Right atrium auricular region (tissue), 2 donors: ENCODE results near the gene SRSF2. TPM values are rescaled to one million over a fixed set of nuclear protein-coding genes. Genes with fewer than 3 reads are reported as not detected.
"Not testable (repeated sequence)": the region's sequence is repeated elsewhere in the genome, so short reads cannot be mapped to it uniquely, and the experiment has no call there.

Source experiments
- DNase-seq: peaks from one replicate; pipeline ENCODE4 v3.0.0-alpha.2; 2019; ENCODE audit warnings: low spot score
- H3K27ac ChIP-seq, 2 donors: fragments of 200-600 bp; sonication (generic); 1 replicate in 1 of 2; 2 replicates in 1 of 2; pipeline ENCODE4 v1.5.1; 2016 to 2019
- H3K27me3 ChIP-seq, 2 donors: fragments of 200-600 bp; sonication (generic); one replicate each; pipeline versions ENCODE4 v1.5.1 to v1.6.0; 2017 to 2019
- H3K36me3 ChIP-seq: fragments of 200-600 bp; sonication (generic); one replicate; pipeline ENCODE4 v1.5.1; 2016
- H3K4me1 ChIP-seq, 2 donors: fragments of 200-600 bp; sonication (generic); one replicate each; pipeline versions ENCODE4 v1.5.1 to v1.6.0; 2017 to 2019
- H3K4me3 ChIP-seq, 2 donors: fragments of 200-600 bp; sonication (generic); 1 replicate in 1 of 2; 2 replicates in 1 of 2; pipeline ENCODE4 v1.5.1; 2017 to 2019; ENCODE audit warnings: mild to moderate bottlenecking in 1 of 2, moderate library complexity in 1 of 2
- H3K9me3 ChIP-seq, 2 donors: fragments of 200-600 bp; sonication (generic); one replicate each; pipeline ENCODE4 v1.5.1; 2019
- total RNA-seq, 2 donors: library from RNA; depleted of rRNA; stranded (reverse); fragments of >200 nt; gene quantifications; one replicate each; pipeline ENCODE4 v1.1.0, GENCODE V29; 2016
- TF ChIP-seq, protein P1 (sequence below), 2 donors: fragments of 200-600 bp; sonication (generic); IDR thresholded peaks; one replicate each; pipeline ENCODE4 v1.5.1; 2019; ENCODE audit warnings: antibody characterized with exemption in 2 of 2

Gene SRSF2
- total RNA-seq, 2 donors from 2014 or later: 78.3 to 135 TPM

- no peak for DNase-seq
- Histone ChIP-seq H3K36me3 (peaks cover 56% of the 10 kb centered on the region), H3K4me3 (no peak overlapping the region), H3K27ac (peak overlapping the region in 1 of 2 donors; percentile 21), H3K9me3 (no peaks in the 10 kb centered on the region), H3K4me1 (peaks cover 0 to 46% of the 10 kb centered on the region in 2 donors), H3K27me3 (no peaks in the 10 kb centered on the region)
- TF ChIP-seq, protein P1, sequence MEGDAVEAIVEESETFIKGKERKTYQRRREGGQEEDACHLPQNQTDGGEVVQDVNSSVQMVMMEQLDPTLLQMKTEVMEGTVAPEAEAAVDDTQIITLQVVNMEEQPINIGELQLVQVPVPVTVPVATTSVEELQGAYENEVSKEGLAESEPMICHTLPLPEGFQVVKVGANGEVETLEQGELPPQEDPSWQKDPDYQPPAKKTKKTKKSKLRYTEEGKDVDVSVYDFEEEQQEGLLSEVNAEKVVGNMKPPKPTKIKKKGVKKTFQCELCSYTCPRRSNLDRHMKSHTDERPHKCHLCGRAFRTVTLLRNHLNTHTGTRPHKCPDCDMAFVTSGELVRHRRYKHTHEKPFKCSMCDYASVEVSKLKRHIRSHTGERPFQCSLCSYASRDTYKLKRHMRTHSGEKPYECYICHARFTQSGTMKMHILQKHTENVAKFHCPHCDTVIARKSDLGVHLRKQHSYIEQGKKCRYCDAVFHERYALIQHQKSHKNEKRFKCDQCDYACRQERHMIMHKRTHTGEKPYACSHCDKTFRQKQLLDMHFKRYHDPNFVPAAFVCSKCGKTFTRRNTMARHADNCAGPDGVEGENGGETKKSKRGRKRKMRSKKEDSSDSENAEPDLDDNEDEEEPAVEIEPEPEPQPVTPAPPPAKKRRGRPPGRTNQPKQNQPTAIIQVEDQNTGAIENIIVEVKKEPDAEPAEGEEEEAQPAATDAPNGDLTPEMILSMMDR (IDR thresholded peaks at IDR 0.05): no peak
These were observed 4.2 kb downstream of the SRSF2 start for GRCh38 chr17:76732734-76733617.

DNA sequence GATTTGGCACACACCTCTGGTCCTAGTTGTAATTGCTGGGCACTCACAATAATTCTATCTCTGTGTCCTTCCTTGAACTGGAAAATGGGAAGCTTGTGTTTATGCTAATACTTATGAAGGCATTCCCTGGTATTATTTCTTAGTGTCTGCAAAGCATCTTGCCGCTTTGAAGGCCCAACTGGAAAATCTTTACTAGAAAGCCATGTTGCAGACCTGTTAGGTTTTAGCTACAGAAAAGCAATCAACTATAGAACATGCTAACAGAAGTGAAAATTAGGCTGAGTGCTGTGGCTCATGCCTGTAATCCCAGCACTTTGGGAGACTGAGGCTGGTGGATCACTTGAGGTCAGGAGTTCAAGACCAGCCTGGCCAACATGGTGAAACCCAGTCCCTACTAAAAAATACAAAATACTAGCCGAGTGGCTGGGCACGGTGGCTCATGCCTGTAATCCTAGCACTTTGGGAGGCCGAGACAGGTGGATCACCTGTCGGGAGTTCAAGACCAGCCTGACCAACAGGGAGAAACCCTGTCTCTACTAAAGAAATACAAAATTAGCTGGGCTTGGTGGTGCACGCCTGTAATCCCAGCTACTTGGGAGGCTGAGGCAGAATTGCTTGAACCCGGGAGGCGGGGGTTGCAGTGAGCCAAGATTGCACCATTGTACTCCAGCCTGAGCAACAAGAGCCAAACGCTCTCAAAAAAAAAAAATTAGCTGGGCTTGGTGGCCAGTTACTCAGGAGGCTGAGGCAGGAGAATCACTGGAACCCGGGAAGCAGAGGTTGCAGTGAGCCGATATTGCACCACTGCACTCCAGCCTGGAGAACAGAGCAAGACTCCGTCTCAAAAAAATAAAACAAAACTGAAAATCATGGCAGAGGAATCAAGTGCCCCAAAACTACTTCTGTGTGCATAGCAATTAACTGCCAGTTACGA is 5.1 kb downstream of the SRSF2 start:
- Histone ChIP-seq H3K36me3 (peaks cover 56% of the 10 kb centered on the region), H3K4me1 (peaks cover 0 to 54% of the 10 kb centered on the region in 2 donors)
- H3K27ac ChIP-seq: not testable (repeated sequence)

GRCh38 chr17:76727745-76728456 is 9.2 kb downstream of the SRSF2 start:
- no peak for DNase-seq
- peak overlapping the region in 1 of 2 donors; percentile 98 for H3K4me3 ChIP-seq
- no peaks in the 10 kb centered on the region for H3K9me3 ChIP-seq
- H3K4me1 ChIP-seq: peaks cover 0 to 52% of the 10 kb centered on the region in 2 donors
- TF ChIP-seq, protein P1 (IDR thresholded peaks at IDR 0.05): no peak
- H3K27me3 ChIP-seq: no peaks in the 10 kb centered on the region
- peaks cover 48% of the 10 kb centered on the region for H3K36me3 ChIP-seq
- H3K27ac ChIP-seq: peak overlapping the region; percentile 100

More for the DNA sequence above, 5.1 kb downstream of the SRSF2 start:
- H3K27me3 ChIP-seq, DNase-seq, H3K9me3 ChIP-seq, H3K4me3 ChIP-seq: not testable (repeated sequence)

- TF ChIP-seq, protein P1 (IDR thresholded peaks at IDR 0.05): peak; percentile 66 to 89
- H3K4me1 ChIP-seq: peaks cover 0 to 49% of the 10 kb centered on the region in 2 donors
These were observed 10.1 kb downstream of the SRSF2 start, which contains the start of gene METTL23 for GRCh38 chr17:76726776-76727718. Gene METTL23, plus strand, starts transcription at chr17:76726839. Its CDS starts 2,872 bp downstream, at chr17:76729711.

DNA sequence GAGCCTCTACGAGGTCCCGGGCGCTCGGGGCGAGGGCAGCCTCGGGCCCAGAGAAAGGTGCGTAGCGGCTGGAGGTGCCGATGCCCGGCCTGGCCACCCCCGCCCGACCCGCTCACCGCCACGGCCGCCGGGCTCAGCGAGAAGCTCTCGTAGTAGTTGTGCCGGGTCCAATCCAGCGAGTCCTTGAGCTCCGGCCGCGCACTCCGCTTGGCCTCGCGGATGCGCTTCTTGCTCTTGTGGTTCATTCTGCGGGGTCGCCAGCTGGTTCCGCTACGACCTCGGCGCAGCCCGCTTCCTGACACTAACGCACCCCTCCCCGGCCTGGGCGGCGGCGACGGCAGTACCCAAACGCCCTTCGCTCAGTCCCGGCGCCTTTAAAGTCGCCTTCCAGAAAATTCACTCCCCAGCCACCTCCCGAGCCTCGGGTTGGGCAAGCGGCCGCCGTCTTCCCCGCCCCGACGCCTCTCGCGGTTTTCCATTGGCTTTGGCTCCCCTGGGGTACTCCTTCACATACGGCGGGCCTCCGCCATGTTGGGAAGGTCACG is 10.8 kb downstream of the SRSF2 start, which contains the start of gene JMJD6:
Gene JMJD6 (minus strand): TSS at position 376 of the 545 bp plus-strand sequence. CDS start 131 bp downstream, at position 245.
- H3K4me3 ChIP-seq: peak within 1 kb of the TSS; percentile 94 to 98
- peaks cover 47% of the 10 kb centered on the region for H3K36me3 ChIP-seq
- DNase-seq: peak; percentile 98
- no peaks in the 10 kb centered on the region for H3K27me3 ChIP-seq
- peaks cover 0 to 55% of the 10 kb centered on the region in 2 donors for H3K4me1 ChIP-seq
- TF ChIP-seq, protein P1 (IDR thresholded peaks at IDR 0.05): no peak
- no peaks in the 10 kb centered on the region for H3K9me3 ChIP-seq
- peak within 1 kb of the TSS; percentile 100 for H3K27ac ChIP-seq

More at GRCh38 chr17:76726776-76727718, 10.1 kb downstream of the SRSF2 start, which contains the start of gene METTL23:
- Histone ChIP-seq H3K27me3 (no peaks in the 10 kb centered on the region), H3K36me3 (peaks cover 46% of the 10 kb centered on the region), H3K27ac (peak within 1 kb of the TSS; percentile 100), H3K9me3 (no peaks in the 10 kb centered on the region), H3K4me3 (peak within 1 kb of the TSS; percentile 94 to 98)
- DNase-seq: peak; percentile 86
